NCI-H2227 treated with DMSO at 0.1 percent for 48 hours (cell line): ENCODE results near the gene RAB43.
"Not testable (repeated sequence)": the region's sequence is repeated elsewhere in the genome, so short reads cannot be mapped to it uniquely, and the experiment has no call there.

ENCODE experiments used
- DNase-seq: peaks from one replicate; lab custom pipeline; 2025; lab: John Stamatoyannopoulos, UW

The RAB43 gene

DNA sequence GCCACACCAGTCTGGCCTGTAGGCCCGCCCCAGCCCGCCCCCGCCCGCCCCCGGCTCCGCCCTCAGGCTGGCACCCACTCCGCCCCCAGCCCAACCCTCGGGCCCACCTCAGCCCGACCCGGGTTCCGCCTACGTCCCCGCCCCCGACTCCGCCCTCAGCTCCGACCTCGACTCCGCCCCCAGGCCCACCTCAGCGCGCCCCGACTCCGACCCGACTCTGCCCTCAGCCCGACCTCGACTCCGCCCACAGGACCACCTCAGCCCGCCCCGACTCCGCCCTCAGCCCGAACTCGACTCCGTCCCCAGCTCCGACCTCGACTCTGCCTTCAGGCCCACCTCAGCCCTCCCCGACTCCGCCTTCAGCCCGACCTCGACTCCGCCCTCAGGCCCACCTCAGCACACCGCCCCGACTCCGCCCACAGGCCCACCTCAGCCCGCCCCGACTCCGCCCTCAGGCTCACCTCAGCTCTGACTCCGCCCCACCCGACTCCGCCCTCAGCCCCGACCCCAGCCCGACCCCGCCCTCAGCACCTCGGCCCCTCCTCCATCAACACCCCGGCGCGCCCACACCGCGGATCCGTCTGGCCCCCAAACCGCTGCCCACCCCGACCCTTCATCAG lies at the start of gene RAB43:
RAB43 (minus strand) TSS at position 13 of the 620 bp plus-strand sequence. CDS start 315 bp downstream, outside the sequence.
- DNase-seq: peak; percentile 87

DNA sequence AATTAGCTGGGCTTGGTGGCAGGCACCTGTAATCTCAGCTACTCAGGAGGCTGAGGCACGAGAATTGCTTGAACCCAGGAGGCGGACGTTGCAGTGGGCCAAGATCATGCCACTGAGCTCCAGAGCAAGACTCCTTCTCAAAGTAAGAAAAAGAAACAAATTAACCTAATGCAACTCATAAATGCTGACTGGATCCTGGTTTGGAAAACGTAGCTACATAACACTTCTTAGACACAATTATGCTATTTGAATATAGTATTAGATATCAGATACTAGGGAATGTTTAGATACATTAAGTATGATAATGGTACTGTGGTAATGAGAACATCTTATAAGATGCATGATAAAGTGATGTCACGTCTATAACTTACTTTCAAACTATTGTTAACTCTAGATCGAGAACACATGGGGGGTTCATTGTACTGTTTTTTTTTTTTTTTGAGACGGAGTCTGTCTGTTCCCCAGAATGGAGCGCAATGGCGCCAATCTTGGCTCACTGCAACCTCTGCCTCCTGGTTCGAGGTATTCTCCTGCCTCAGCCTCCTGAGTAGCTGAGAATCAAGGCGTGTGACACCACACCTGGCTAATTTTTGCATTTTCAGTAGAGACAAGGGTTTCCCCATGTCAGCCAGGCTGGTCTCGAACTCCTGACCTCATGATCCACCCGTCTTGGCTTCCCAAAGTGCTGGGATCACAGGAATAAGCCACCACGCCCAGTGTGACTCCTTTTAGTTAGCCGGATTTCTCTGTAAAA lies 45.2 kb upstream of the RAB43 start:
- no peak for DNase-seq

DNA sequence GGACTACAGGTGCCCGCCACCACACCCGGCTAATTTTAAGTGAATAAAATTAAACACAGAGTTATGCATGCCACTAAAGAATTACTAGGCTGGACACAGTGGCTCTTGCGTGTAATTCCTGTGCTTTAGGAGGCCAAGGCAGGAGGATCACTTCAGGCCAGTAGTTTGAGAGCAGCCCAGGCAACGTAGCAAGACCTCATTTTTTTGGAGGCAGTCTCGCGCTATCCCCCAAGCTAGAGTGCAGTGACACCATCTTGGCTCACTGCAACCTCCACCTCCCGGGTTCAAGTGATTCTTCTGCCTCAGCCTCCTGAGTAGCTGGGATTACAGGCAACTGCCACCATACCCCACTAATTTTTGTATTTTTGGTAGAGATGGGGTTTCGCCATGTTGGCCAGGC lies 44.0 kb upstream of the RAB43 start:
- not testable (repeated sequence) for DNase-seq

DNA sequence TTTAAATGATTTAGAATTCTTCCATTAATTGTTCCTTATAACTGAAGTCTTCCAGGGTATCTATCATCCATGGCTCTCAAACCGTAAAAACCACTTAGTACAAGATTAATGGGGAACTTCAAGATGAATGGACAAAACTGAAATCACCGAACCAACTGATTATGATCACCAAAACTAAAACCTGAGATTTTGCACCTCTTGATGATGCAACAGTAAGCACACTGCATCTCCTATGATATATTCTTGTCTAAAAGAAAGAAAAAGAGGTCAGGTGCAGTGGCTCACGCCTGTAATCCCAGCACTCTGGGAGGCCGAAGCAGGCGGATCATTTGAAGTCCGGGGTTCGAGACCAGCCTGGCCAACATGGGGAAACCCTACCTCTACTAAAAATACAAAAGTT lies 42.9 kb upstream of the RAB43 start:
- DNase-seq: no peak

DNA sequence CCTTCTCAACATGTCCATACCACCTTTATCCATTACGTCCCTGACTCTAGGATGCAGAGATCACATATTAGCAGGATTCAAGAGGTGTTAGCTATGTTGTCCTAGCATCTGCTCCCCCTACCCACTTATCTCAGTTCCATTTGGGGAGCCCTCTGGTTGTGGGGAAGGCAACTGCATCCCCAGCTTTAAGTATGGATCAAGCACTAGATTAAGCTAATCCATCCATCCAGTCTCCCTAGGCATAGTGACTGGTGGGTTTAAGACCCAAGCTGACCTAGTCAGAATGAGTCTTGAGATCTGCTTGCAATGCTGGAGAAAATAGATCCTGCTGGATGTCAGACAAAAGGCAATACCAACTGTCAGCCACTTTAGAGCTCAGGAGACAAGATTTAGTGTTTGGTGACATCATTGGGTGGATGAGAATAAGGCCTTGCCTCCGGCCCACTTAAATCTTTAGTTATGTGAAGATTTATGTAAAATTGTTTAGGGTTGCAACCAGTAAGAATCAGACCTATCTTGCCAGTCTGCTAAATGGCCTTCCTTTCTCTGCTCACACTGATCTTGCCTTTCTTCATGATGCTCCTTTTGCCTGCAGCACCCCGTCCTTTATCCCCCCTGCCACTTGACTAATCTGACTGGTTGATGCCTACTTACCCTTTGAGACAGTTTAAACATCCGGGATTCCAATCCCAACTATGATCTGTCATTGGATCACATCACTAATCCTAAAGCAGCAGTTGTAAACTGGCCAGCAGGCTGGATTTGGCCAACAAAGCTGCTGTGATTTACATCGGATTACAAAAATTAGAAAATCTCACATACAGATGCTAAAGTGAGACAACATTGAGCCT lies 41.4 kb upstream of the RAB43 start:
- no peak for DNase-seq

DNA sequence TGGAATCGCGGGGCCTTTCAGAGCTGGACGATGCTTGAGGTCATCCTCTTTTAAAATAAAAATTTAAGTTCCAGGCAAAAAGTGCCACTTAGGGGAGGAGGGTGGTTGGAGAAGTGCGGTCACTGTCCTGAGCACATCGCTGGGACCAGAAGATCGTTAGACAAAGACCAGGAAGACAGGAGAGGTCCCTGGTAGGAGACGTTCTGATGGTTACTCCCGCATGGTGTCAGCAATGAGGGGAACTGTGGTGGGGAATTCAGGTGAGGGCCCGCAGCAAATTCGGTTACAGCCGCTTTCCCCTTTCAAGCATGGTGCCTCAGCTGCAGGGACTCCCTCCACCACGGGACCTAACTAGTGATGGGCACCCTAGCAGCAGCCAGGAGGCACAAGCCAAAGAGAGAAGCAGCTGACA lies 40.3 kb upstream of the RAB43 start:
- no peak for DNase-seq

DNA sequence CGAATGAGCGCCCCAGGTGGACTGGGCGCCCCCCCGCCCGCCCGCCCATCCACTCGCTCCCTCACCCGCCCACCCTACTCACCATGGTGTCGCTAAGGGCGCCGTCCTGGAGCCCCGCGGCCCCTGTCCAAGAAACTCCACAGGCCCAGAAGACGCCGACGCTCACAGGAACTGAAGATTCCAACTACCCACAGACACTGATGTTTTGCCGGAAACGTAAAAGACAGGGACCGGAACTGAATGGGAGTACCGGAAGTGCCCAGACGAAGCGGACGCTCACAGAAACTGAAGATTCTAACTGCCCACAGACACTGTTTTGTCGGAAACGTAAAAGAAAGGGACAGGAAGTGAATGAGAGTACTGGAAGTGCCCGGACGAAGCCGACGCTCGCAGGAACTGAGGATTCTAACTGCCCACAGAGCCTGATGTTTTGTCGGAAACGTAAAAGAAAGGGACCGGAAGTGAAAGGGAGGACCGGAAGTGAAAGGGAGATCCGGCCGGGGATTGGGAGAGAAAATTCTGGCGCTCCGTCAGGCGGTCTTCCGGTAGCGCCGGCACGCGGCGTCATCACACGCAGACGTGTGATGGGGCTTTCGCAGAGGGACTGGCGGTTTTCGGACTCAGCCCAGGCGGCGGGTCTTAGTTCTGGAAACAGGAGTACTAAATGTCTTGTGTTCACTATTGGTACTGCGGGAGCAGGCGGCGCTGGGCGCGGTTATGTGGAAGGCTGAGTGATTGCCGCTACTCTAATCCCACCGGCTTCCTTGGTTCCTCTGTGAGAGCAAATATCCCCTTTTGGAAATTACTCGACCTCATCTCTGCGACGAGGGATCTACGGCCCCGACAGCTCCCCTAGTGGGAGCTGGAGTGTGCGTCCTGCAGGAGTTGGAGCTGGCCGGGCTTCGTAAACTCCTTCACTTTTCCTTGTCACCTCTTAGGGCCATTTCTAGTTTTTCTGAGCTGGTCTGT lies 39.6 kb upstream of the RAB43 start, which contains the start of gene ISY1:
ISY1 (minus strand) TSS at position 173 of the 969 bp plus-strand sequence; CDS start at position 85, 88 bp downstream.
- DNase-seq: peak; percentile 93

DNA sequence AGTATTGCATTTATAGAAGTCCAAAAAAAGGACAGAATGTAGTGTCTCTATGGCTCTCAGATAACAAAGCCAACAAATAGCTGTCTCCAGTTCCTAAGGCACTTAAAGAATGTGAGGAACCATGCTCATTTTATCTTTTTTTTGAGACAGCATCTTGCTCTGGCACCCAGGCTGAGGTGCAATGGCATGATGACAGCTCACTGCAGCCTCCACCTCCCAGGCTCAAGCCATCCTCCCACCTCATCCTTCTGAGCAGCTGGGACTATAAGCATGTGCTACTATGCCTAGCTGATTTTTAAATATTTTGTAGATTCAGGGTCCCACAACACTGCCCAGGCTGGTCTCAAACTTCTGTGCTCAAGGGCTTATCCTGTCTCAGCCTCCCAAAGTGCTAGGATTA lies 23.2 kb upstream of the RAB43 start:
- DNase-seq: no peak

DNA sequence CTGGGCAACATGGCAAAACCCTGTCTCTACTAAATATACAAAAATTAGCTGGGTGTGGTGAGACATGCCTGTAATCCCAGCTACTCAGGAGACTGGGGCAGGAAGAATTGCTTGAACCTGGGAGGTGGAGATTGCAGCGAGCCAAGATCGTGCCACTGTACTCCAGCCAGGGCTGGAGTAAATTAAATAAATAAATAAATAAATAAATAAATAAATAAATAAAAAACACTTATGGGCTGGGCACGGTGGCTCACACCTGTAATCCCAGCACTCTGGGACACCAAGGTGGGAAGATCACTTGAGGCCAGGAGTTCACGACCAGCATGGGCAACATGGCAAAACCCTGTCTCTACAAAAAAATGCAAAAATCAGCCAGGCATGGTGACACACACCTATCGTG lies 19.4 kb upstream of the RAB43 start:
- DNase-seq: not testable (repeated sequence)

GRCh38 chr3:129139911-129140310 lies 18.3 kb upstream of the RAB43 start:
- no peak for DNase-seq

GRCh38 chr3:129136275-129136674 lies 14.7 kb upstream of the RAB43 start:
- DNase-seq: not testable (repeated sequence)

GRCh38 chr3:129132097-129132866 lies 10.7 kb upstream of the RAB43 start:
- no peak for DNase-seq

GRCh38 chr3:129131465-129132088 lies 10.0 kb upstream of the RAB43 start:
- DNase-seq: no peak

DNA sequence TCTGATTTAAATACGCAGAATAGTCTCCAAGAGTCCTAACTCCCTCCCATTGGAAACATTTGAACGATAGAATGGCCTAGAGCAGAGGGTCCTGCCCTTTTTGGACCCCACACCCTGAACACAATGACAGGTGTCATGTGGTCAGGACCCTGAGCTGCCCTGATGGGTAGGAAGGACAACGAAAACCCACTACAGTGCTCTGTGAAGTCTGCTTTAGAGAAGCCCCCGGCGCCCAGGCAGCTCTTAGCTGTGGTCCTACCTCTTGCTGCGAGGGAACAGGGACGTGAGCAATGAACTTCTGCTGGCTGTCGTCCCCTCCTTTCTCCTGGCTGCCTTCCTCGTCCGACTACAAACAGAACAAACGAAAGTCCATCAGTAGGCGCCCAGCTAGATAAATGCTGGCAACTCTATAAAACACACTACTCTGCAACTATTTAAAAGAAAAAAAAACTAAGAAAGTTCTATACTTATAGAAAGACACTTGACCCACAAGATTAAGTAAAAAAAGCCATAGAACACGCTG lies 8.7 kb upstream of the RAB43 start:
- no peak for DNase-seq

GRCh38 chr3:129128357-129129155 lies 7.0 kb upstream of the RAB43 start:
- no peak for DNase-seq

DNA sequence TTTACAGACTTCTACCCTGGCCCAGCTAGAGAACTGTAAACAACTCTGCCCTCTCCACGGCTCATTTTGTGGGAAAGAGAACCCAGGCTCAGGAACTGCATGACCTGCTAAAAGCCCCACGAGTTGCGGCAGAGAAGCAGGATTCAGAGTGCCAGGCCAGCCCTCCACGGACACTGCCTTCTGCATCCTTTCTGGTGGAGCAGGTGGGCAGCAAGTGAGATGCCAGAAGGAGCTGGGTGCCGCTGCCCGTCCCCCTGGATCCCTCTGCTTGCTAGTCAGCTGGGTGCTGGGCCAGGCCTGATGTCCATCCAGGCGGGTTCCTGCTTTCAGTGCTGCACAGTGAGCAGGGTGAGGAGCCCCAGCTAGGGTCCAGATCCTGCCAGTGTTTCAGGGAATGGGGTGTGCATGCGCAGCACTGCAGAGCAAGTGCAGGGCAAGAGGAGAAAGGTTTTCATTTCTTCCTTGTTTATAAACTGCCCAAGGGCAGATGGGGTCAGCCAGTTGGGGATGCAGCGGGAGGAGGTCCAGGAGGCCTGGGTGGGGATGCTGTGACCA lies 5.2 kb upstream of the RAB43 start:
- no peak for DNase-seq

DNA sequence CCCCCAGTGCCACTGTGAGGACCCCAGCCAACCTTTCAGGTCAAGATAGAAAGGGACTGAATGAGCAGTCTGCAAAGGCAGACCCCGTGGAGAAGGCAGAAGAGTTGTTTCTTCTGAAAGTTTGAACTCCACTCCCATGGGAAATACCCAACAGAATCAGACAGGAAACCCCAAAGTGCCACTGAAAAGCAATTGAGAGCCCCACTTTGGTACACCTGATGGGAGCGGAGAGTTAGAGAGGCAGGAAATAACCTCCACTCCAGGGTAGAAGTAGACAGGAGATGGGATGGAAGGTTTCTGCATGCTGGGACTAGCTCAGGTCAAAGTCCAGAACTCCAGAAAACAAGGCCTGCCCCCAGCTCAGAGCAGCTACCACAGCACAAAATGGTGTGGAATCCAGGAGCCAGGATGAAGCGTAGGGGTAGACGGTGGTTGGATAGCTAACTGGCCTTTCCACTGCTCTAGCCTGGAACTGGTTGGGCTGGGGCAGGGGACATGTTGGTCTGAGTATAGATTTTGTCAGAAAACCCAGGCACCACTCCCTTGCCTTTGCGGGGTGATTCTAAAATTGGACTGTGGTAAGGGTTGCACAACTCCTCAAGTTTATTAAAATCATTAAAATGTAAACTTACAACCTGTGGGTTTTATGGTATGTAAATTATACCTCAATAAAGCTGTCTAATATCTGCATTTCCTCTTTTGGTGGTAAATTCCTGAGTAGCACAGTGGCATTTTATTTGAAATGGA lies 1.9 kb upstream of the RAB43 start:
- no peak for DNase-seq

- DNase-seq: no peak
Measured at GRCh38 chr3:129122412-129123011, 908 bp upstream of the RAB43 start.
